ENCODE data around the gene ATOH7.

GRCh38 chr10:68208424-68209042 lies 23.4 kb downstream of the ATOH7 start:
- TF ChIP-seq CTCF (IDR thresholded peaks at IDR 0.05): peak in 1 of 4 experiments; percentile 41
- TF ChIP-seq POLR2A (IDR thresholded peaks at IDR 0.05): no peak

Data from prostate gland (tissue), 2 donors.